Colonic mucosa (tissue), 4 donors: ENCODE measurements around the gene OTUD7B. TPM values are rescaled to one million over a fixed set of nuclear protein-coding genes. Genes with fewer than 3 reads are reported as not detected.
"Not testable (repeated sequence)": the region's sequence is repeated elsewhere in the genome, so short reads cannot be mapped to it uniquely, and the experiment has no call there.

Experiments used
- DNase-seq: peaks from one replicate; pipeline ENCODE4 v3.0.0-alpha.2; 2020
- H3K27ac ChIP-seq: fragments of 200-600 bp; one replicate; pipeline ENCODE4 v1.8.0; 2021
- H3K27me3 ChIP-seq: fragments of 200-600 bp; one replicate; pipeline ENCODE4 v1.8.0; 2021
- H3K36me3 ChIP-seq: fragments of 200-600 bp; one replicate; pipeline ENCODE4 v1.8.0; 2021
- H3K4me1 ChIP-seq: fragments of 200-600 bp; one replicate; pipeline ENCODE4 v1.8.0; 2021; ENCODE audit warnings: mild to moderate bottlenecking
- H3K4me3 ChIP-seq: fragments of 200-600 bp; one replicate; pipeline ENCODE4 v1.8.0; 2021
- H3K9ac ChIP-seq, 2 donors: one replicate each; pipeline ENCODE4 v1.7.0; 2013; ENCODE audit warnings: control low read depth in 2 of 2, low read depth in 2 of 2, low read length in 2 of 2
- H3K9me3 ChIP-seq: fragments of 200-600 bp; one replicate; pipeline ENCODE4 v1.8.0; 2021
- intact Hi-C: fragments of 100-400 bp; cut with DNase I; formaldehyde crosslinking; loops from one replicate; pipeline ENCODE4 v1.14.1; 2022
- total RNA-seq, 2 donors: library from RNA; stranded (reverse); fragmentation: NEBNext Ultra II Directional in 1 of 2; extraction: Animal tissue kit (Norgen Biotek cat#: 25700) in 1 of 2; gene quantifications; one replicate each; pipeline ENCODE4 v1.2.1, GENCODE V29; 2021
- TF ChIP-seq, protein P1 (sequence below): fragments of 200-600 bp; IDR thresholded peaks from one replicate; pipeline ENCODE4 v1.8.0; 2022; ENCODE audit warnings: antibody characterized with exemption, mild to moderate bottlenecking
- donor health status: healthy.
- donor health status: DM: no; HTN: no; CAD: no.
- donor health status: DM: no; HTN: no; CAD: no.

Gene OTUD7B
- total RNA-seq, 2 donors from 2014 or later, result 33.7 to 38.7 TPM

DNA sequence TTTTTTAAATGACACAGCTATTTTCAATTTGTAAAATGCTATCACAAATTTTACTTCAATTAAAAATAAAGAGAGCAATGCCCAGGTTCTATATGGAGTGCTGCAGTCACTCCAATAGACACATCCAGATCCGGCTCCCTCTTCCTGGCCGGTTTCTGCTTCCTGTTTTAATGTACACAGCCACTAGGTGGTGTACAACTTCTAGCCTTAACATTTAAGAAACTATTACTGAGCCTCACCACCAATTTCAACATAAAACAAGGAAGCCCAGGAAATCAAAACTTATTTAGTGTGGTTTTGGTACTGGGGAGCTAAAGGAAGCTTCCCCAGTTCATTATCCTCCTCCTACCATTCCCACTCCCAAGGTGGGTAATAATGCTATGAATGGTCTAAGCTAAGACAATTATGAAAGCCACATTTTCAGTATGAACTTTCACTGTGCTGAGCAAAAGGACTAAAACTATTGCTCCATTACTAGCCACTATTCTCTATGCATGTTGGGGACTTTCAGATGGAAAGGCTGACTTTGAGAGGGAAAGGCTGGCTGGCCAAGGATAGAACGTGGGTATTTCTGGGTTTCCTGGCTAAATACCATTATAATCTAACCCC lies 48.4 kb downstream of the OTUD7B start:
- TF ChIP-seq, protein P1, sequence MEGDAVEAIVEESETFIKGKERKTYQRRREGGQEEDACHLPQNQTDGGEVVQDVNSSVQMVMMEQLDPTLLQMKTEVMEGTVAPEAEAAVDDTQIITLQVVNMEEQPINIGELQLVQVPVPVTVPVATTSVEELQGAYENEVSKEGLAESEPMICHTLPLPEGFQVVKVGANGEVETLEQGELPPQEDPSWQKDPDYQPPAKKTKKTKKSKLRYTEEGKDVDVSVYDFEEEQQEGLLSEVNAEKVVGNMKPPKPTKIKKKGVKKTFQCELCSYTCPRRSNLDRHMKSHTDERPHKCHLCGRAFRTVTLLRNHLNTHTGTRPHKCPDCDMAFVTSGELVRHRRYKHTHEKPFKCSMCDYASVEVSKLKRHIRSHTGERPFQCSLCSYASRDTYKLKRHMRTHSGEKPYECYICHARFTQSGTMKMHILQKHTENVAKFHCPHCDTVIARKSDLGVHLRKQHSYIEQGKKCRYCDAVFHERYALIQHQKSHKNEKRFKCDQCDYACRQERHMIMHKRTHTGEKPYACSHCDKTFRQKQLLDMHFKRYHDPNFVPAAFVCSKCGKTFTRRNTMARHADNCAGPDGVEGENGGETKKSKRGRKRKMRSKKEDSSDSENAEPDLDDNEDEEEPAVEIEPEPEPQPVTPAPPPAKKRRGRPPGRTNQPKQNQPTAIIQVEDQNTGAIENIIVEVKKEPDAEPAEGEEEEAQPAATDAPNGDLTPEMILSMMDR, result peak; percentile 73

DNA sequence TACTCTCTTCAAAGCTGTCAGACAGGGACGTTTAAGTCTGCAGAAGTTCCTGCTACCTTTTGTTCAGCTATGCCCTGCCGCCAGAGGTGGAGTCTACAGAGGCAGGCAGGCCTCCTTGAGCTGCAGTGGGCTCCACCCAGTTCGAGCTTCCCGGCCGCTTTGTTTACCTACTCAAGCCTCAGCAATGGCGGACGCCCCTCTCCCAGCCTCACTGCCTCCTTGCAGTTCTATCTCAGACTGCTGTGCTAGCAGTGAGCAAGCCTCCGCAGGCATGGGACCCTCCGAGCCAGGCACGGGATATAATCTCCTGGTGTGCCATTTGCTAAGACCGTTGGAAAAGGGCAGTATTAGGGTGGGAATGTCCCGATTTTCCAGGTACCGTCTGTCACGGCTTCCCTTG lies 53.0 kb downstream of the OTUD7B start:
- H3K9me3 ChIP-seq, H3K27ac ChIP-seq, intact Hi-C loops, H3K9ac ChIP-seq, H3K4me1 ChIP-seq, DNase-seq, H3K36me3 ChIP-seq, H3K27me3 ChIP-seq, H3K4me3 ChIP-seq: not testable (repeated sequence)

More for the DNA sequence above, 48.4 kb downstream of the OTUD7B start:
- intact Hi-C loops, result loop anchor here (2.0 to 10.0 kb wide), 2 partner anchors 91 to 213 kb away; no protein-coding TSS in a partner anchor
- peaks cover 3% of the 10 kb centered on the region for H3K4me1 ChIP-seq
- no peak overlapping the region for H3K4me3 ChIP-seq
- H3K27me3 ChIP-seq, result no peaks in the 10 kb centered on the region
- H3K9me3 ChIP-seq, result no peaks in the 10 kb centered on the region
- peak; percentile 68 for DNase-seq
- H3K9ac ChIP-seq, result no peak overlapping the region
- peaks cover 13% of the 10 kb centered on the region for H3K36me3 ChIP-seq
- peak overlapping the region; percentile 35 for H3K27ac ChIP-seq

DNA sequence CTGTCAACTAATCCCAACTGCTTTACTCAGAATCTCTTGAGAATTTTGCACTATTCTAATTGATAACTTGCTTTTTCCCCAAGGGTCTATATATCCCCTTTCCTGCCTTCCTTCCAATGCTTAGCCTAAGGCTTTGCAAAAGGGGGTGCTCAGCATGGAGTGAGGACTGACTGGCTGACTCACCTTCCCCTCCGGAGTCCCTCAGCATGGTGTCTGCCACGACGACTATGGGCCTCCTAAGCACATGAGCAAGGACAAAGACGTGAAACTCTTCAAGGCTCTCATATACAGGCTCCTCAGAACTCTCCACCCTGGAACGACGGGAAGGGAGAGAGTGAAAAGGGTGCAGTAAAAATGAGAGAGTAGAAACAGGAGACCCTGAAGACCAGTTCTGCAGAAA lies 60.6 kb downstream of the OTUD7B start:
- Histone ChIP-seq H3K9ac (no peak overlapping the region), H3K36me3 (no peaks in the 10 kb centered on the region), H3K27ac (no peak overlapping the region), H3K9me3 (no peaks in the 10 kb centered on the region), H3K27me3 (no peaks in the 10 kb centered on the region), H3K4me3 (no peak overlapping the region), H3K4me1 (no peaks in the 10 kb centered on the region)
- TF ChIP-seq, protein P1, result no peak
- intact Hi-C loops, result no loop called here
- no peak for DNase-seq

DNA sequence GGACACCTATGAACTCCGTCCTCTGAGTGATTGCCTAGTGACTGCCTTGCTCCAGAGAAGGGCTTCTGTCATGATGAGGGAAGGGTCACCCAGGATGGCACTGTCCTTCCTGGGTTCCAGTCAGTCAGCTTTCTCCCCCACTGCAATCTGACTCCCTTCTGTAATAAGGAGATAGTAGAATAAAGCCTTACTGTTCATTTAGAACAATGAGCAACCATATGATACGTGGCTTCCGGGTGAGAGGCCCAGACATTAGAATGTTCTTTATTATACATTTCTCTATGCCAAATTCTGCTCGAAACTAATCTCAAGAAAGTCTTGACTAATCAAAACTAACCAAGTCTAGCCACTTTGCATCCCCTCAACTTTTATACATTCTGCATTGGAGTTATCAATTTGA lies 65.3 kb downstream of the OTUD7B start:
- DNase-seq, result no peak
- no peaks in the 10 kb centered on the region for H3K27me3 ChIP-seq
- intact Hi-C loops, result no loop called here
- TF ChIP-seq, protein P1, result no peak
- H3K36me3 ChIP-seq, result no peaks in the 10 kb centered on the region
- no peak overlapping the region for H3K9ac ChIP-seq
- no peaks in the 10 kb centered on the region for H3K9me3 ChIP-seq
- no peak overlapping the region for H3K4me3 ChIP-seq
- H3K27ac ChIP-seq, result no peak overlapping the region
- no peaks in the 10 kb centered on the region for H3K4me1 ChIP-seq

GRCh38 chr1:149942885-149943284 lies 67.6 kb downstream of the OTUD7B start:
- Histone ChIP-seq H3K36me3 (no peaks in the 10 kb centered on the region), H3K4me3 (no peak overlapping the region), H3K9ac (peak overlapping the region in 1 of 2 donors; percentile 46), H3K27ac (peak overlapping the region; percentile 64), H3K4me1 (peaks cover 7% of the 10 kb centered on the region), H3K27me3 (no peaks in the 10 kb centered on the region), H3K9me3 (no peaks in the 10 kb centered on the region)
- DNase-seq, result no peak
- intact Hi-C loops, result no loop called here
- TF ChIP-seq, protein P1, result no peak

DNA sequence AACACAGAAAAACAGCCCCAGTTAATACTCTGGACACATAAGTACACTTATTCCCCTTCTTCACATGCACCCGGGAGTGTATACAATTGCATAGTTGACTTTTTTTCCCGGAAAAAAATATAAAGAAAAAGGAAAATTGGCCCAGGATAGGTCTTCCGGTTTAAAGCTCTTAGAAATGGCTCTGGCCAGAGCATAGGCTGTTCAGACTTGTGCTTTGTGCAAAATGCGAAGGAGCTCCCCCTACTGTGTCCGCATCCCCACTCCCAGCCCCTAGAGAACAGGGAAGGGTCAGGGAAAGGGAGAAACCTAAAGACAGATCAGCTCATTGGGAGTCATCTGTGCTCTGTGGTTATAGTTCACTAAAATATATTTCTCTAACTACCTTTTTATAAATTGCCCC lies 68.3 kb downstream of the OTUD7B start:
- Histone ChIP-seq H3K36me3 (no peaks in the 10 kb centered on the region), H3K27ac (peak overlapping the region; percentile 64), H3K4me3 (no peak overlapping the region), H3K27me3 (no peaks in the 10 kb centered on the region), H3K9ac (peak overlapping the region in 1 of 2 donors; percentile 28), H3K4me1 (peaks cover 13% of the 10 kb centered on the region), H3K9me3 (no peaks in the 10 kb centered on the region)
- intact Hi-C loops, result no loop called here
- TF ChIP-seq, protein P1, result peak; percentile 29
- no peak for DNase-seq
